GM19455 (cell line): ENCODE data around the gene RNF224.
A peak's percentile ranks its signal among the peaks of the same experiment; 100 is the strongest.

ENCODE experiments used
- ATAC-seq: cut with Tn5 transposase; IDR thresholded peaks from one replicate; pipeline ENCODE4 v1.9.1; 2021; ENCODE audit not compliant: unreplicated experiment

RNF224 gene

GRCh38 chr9:137227054-137227852, at the start of gene RNF224:
TSS of gene RNF224 (plus strand) at chr9:137227502. CDS start at chr9:137228336, 834 bp downstream.
- no peak for ATAC-seq

GRCh38 chr9:137178201-137178938, 48.9 kb upstream of the RNF224 start:
- no peak for ATAC-seq

- ATAC-seq = no peak
These were observed 48.2 kb upstream of the RNF224 start for GRCh38 chr9:137178939-137179630.

GRCh38 chr9:137179761-137180160, 47.5 kb upstream of the RNF224 start:
- no peak for ATAC-seq

- ATAC-seq = no peak
These were observed 46.8 kb upstream of the RNF224 start for GRCh38 chr9:137180491-137180890.

GRCh38 chr9:137181680-137182079, 45.6 kb upstream of the RNF224 start:
- ATAC-seq = no peak

- no peak for ATAC-seq
These were observed 44.5 kb upstream of the RNF224 start for GRCh38 chr9:137182836-137183235.

GRCh38 chr9:137183980-137184595, 43.2 kb upstream of the RNF224 start:
- ATAC-seq = no peak

- ATAC-seq = no peak
These were observed 42.2 kb upstream of the RNF224 start for GRCh38 chr9:137184881-137185660.

GRCh38 chr9:137185921-137186320, 41.4 kb upstream of the RNF224 start:
- ATAC-seq = no peak

GRCh38 chr9:137186385-137186784, 40.9 kb upstream of the RNF224 start:
- no peak for ATAC-seq

- ATAC-seq = no peak
These were observed 39.9 kb upstream of the RNF224 start for GRCh38 chr9:137187386-137187785.

- peak; percentile 4 for ATAC-seq
These were observed 39.2 kb upstream of the RNF224 start for GRCh38 chr9:137188086-137188489.

- peak; percentile 74 for ATAC-seq
These were observed 38.6 kb upstream of the RNF224 start, which contains the start of the genes ANAPC2 and SSNA1 for GRCh38 chr9:137188490-137189296. TSS of gene ANAPC2 (minus strand) at chr9:137188560. CDS start at chr9:137188532, 28 bp downstream. TSS of gene SSNA1 (plus strand) at chr9:137188676. CDS start at chr9:137188727, 51 bp downstream.

GRCh38 chr9:137189297-137190295, 37.7 kb upstream of the RNF224 start:
- no peak for ATAC-seq

GRCh38 chr9:137190315-137190856, 36.9 kb upstream of the RNF224 start:
- ATAC-seq = no peak

- no peak for ATAC-seq
These were observed 36.1 kb upstream of the RNF224 start for GRCh38 chr9:137191245-137191644.
